ENCODE measurements around the gene FN3K. TPM values are rescaled to one million over a fixed set of nuclear protein-coding genes. Genes with fewer than 3 reads are reported as not detected.

Gene FN3K
- total and polyA plus RNA-seq, 4 experiments from 2014 or later = 0.26 to 8.1 (median 3.0) TPM

- Histone ChIP-seq H3K27ac (ENCODE audit: low read depth, low read length) (no peak overlapping the region), H3K4me1 (ENCODE audit: insufficient read depth, low read length) (no peaks in the 10 kb centered on the region), H3K36me3 (ENCODE audit: insufficient read depth, low read length) (no peaks in the 10 kb centered on the region), H3K27me3 (ENCODE audit: insufficient read depth, low read length) (no peaks in the 10 kb centered on the region), H3K9me3 (ENCODE audit: control insufficient read depth in 1 of 2, low read length in 2 of 2) (no peaks in the 10 kb centered on the region), H3K4me3 (ENCODE audit: low read length in 2 of 2) (no peak overlapping the region)
- no peak overlapping the region for H3K4me3 Mint-ChIP-seq
- no peak overlapping the region for H3K27ac Mint-ChIP-seq
- peaks cover 0 to 2% (median under 1%) of the 10 kb centered on the region in 8 donors for H3K9me3 Mint-ChIP-seq
- peaks cover 16 to 26% of the 10 kb centered on the region in 2 donors for H3K36me3 Mint-ChIP-seq
- no peaks in the 10 kb centered on the region for H3K27me3 Mint-ChIP-seq
- POLR2A ChIA-PET (ENCODE audit: partially characterized antibody) = no interaction called here
- DNase-seq = no peak
- CTCF ChIA-PET (ENCODE audit: partially characterized antibody) = no interaction called here
- peaks cover 4 to 8% (median 6%) of the 10 kb centered on the region in 4 donors for H3K4me1 Mint-ChIP-seq
- intact Hi-C loops (cut with micrococcal nuclease) = no loop called here
These were observed 64.2 kb downstream of the FN3K start for GRCh38 chr17:82799591-82799990.

Other genes with a start within 250 kb of the FN3K start
- gene FOXK2, start 215.9 kb upstream of the FN3K start, total RNA-seq = 10 to 100 TPM; 51.5 to 57.5 TPM
- gene FOXK2, start 215.9 kb upstream of the FN3K start, polyA plus RNA-seq = 1 to 10 TPM; 1.3 to 6.8 TPM
- 10 to 100 TPM; 66.3 to 66.7 TPM for gene WDR45B, start 87.2 kb upstream of the FN3K start, total RNA-seq
- 10 to 100 TPM; 35.1 to 48.4 TPM for gene WDR45B, start 87.2 kb upstream of the FN3K start, polyA plus RNA-seq
- 1 to 10 TPM; 5.1 to 5.8 TPM for gene RAB40B, start 36.9 kb upstream of the FN3K start, total RNA-seq
- 1 to 10 TPM; 2.6 to 4.0 TPM for gene RAB40B, start 36.9 kb upstream of the FN3K start, polyA plus RNA-seq
- 10 to 100 TPM; 36.6 to 37.6 TPM for gene FN3KRP, start 18.9 kb upstream of the FN3K start, total RNA-seq
- 10 to 100 TPM; 24.6 to 65.2 TPM for gene FN3KRP, start 18.9 kb upstream of the FN3K start, polyA plus RNA-seq
- gene TBCD, start 16.4 kb downstream of the FN3K start, total RNA-seq = 100 to 1,000 TPM; 257 to 263 TPM
- 100 to 1,000 TPM; 102 to 126 TPM for gene TBCD, start 16.4 kb downstream of the FN3K start, polyA plus RNA-seq
- not detected for gene ZNF750, start 104.4 kb downstream of the FN3K start, total RNA-seq
- gene ZNF750, start 104.4 kb downstream of the FN3K start, polyA plus RNA-seq = not detected